Kidney (tissue), 14 donors: ENCODE measurements around the gene HABP2. TPM values are rescaled to one million over a fixed set of nuclear protein-coding genes. Genes with fewer than 3 reads are reported as not detected.

Source experiments
- DNase-seq, 5 donors: peaks; one replicate each; pipeline ENCODE4 v3.0.0-alpha.2; 2013 to 2020
- FAIRE-seq: peaks from 2 replicates; lab custom pipeline; 2012; peaks lifted over from hg19 to GRCh38; lab: Jason Lieb, UNC
- H3K27ac ChIP-seq, 2 donors: one replicate each; pipeline ENCODE4 v1.7.0; 2013; ENCODE audit warnings: low read depth in 2 of 2, low read length in 2 of 2, inconsistent platforms in 1 of 2
- H3K27me3 ChIP-seq: one replicate; pipeline ENCODE4 v1.7.1; 2013; ENCODE audit warnings: low read length, inconsistent platforms; ENCODE audit not compliant: control insufficient read depth, insufficient read depth
- H3K36me3 ChIP-seq, 3 donors: one replicate each; pipeline versions ENCODE4 v1.7.0 to v1.7.1; 2013; ENCODE audit warnings: low read length in 3 of 3, control low read depth in 1 of 3, inconsistent platforms in 1 of 3; ENCODE audit not compliant: insufficient read depth in 3 of 3, control insufficient read depth in 2 of 3
- H3K4me1 ChIP-seq, 3 donors: one replicate each; pipeline versions ENCODE4 v1.7.0 to v1.7.1; 2013; ENCODE audit warnings: low read length in 3 of 3, inconsistent platforms in 1 of 3, low read depth in 1 of 3; ENCODE audit not compliant: control insufficient read depth in 2 of 3, insufficient read depth in 2 of 3
- H3K4me3 ChIP-seq, 3 donors: one replicate each; pipeline versions ENCODE4 v1.7.0 to v1.8.1; 2013; ENCODE audit warnings: low read length in 3 of 3, control low read depth in 1 of 3, inconsistent platforms in 1 of 3
- H3K9ac ChIP-seq, 3 donors: one replicate each; pipeline versions ENCODE4 v1.7.0 to v1.7.1; 2013; ENCODE audit warnings: low read length in 3 of 3, control low read depth in 1 of 3, inconsistent platforms in 1 of 3
- H3K9me3 ChIP-seq, 3 donors: one replicate each; pipeline versions ENCODE4 v1.7.0 to v1.7.1; 2013; ENCODE audit warnings: low read length in 3 of 3, control low read depth in 1 of 3, inconsistent platforms in 1 of 3; ENCODE audit not compliant: control insufficient read depth in 2 of 3, insufficient read depth in 1 of 3
- intact Hi-C: fragments of 100-400 bp; cut with DNase I; formaldehyde crosslinking; loops from one replicate; pipeline ENCODE4 v1.11.1; 2022
- polyA plus RNA-seq: library from polyadenylated mRNA; stranded (reverse); fragments of 350-450 nt; fragmentation: Illumina TruSeq; extraction: RNeasy Lipid Tissue Mini Kit (QIAGEN cat#74804); gene quantifications from one replicate; pipeline ENCODE4 v1.2.3, GENCODE V29; 2014; ENCODE audit warnings: low read depth, low replicate concordance; ENCODE audit not compliant: insufficient read depth
- total RNA-seq: library from RNA; stranded (reverse); fragmentation: NEBNext Ultra II Directional; extraction: Animal tissue kit (Norgen Biotek cat#: 25700); gene quantifications from one replicate; pipeline ENCODE4 v1.2.1, GENCODE V29; 2021
- TF ChIP-seq, protein P1 (sequence below): IDR thresholded peaks from 3 replicates; pipeline ENCODE4 v1.5.1; 2012; ENCODE audit warnings: mild to moderate bottlenecking, moderate library complexity, borderline replicate concordance; ENCODE audit not compliant: insufficient read depth; ENCODE audit errors: extremely low read depth
- donor health status: control.
- donor health status: control.
- donor health status: control.
- donor health status: control.
- donor health status: control.
- donor health status: DM: yes; HTN: yes; CAD: no.
- donor health status: Normal renal cell carcinoma (clear cell type).

Gene HABP2
- total and polyA plus RNA-seq, 2 donors from 2014 or later = 25.6 to 27.4 TPM

DNA sequence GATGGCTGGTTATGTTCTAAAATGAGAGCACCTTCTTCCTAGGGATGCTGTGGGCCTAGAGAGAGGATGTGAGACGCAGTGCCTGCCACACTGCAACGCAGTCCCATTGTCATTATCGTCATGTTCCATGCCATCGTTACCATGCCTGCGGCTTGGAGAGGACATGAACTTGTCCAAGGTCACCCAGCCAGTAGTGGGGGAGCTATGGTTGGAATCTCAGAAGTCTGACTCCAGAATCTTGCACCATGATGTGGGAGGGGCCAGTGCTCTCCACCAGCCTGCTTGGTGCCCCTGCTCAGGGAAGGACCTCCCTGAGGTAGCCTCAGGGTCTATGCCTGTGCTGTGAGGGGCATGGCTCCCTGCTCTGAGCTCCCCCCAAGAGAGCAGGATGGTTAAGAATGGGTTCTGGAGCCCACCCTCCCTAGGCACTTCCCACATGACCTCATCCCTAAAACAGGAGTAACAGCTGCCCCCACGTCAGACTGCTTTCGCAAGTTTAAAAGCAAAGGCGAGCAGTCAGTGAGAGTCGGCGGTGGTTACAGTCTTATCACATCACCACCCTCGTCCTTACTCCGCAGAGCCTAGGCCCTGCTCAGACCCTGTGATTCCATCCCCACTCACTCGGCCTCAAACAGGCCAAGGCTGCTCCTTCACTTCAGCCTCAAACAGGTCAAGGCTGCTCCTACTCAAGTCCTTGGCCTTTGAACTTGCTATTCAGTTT lies 50.4 kb downstream of the HABP2 start:
- Histone ChIP-seq H3K27ac (no peak overlapping the region), H3K4me3 (no peak overlapping the region), H3K4me1 (no peaks in the 10 kb centered on the region), H3K36me3 (no peaks in the 10 kb centered on the region), H3K27me3 (no peaks in the 10 kb centered on the region), H3K9me3 (no peaks in the 10 kb centered on the region), H3K9ac (no peak overlapping the region)
- no peak for DNase-seq
- FAIRE-seq = no peak
- intact Hi-C loops = no loop called here
- TF ChIP-seq, protein P1, sequence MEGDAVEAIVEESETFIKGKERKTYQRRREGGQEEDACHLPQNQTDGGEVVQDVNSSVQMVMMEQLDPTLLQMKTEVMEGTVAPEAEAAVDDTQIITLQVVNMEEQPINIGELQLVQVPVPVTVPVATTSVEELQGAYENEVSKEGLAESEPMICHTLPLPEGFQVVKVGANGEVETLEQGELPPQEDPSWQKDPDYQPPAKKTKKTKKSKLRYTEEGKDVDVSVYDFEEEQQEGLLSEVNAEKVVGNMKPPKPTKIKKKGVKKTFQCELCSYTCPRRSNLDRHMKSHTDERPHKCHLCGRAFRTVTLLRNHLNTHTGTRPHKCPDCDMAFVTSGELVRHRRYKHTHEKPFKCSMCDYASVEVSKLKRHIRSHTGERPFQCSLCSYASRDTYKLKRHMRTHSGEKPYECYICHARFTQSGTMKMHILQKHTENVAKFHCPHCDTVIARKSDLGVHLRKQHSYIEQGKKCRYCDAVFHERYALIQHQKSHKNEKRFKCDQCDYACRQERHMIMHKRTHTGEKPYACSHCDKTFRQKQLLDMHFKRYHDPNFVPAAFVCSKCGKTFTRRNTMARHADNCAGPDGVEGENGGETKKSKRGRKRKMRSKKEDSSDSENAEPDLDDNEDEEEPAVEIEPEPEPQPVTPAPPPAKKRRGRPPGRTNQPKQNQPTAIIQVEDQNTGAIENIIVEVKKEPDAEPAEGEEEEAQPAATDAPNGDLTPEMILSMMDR = no peak

DNA sequence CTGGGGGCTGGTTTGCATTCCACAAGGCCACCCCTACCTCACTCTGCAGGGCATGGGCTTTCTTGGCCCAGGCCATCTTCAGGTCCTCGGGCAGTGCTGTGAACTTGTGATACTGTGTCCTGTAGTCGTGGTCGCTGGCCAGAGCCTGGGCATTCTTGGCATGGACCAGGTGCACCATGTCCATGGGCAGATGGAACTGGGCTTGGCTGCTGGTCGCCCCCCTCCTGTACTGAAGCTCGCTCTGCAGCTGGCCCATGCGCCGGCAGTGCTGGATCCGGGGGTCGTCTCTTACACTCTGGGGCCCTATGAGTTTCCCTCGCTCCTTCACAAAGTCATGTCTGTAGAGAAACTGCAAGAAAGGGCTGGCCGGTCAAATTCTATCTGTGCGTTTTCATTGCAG lies 51.7 kb downstream of the HABP2 start:
- no peaks in the 10 kb centered on the region for H3K36me3 ChIP-seq
- TF ChIP-seq, protein P1 = no peak
- intact Hi-C loops = no loop called here
- H3K27me3 ChIP-seq = no peaks in the 10 kb centered on the region
- H3K4me3 ChIP-seq = no peak overlapping the region
- H3K9ac ChIP-seq = no peak overlapping the region
- no peak overlapping the region for H3K27ac ChIP-seq
- FAIRE-seq (no peak), DNase-seq (no peak)
- no peaks in the 10 kb centered on the region for H3K9me3 ChIP-seq
- H3K4me1 ChIP-seq = no peaks in the 10 kb centered on the region

DNA sequence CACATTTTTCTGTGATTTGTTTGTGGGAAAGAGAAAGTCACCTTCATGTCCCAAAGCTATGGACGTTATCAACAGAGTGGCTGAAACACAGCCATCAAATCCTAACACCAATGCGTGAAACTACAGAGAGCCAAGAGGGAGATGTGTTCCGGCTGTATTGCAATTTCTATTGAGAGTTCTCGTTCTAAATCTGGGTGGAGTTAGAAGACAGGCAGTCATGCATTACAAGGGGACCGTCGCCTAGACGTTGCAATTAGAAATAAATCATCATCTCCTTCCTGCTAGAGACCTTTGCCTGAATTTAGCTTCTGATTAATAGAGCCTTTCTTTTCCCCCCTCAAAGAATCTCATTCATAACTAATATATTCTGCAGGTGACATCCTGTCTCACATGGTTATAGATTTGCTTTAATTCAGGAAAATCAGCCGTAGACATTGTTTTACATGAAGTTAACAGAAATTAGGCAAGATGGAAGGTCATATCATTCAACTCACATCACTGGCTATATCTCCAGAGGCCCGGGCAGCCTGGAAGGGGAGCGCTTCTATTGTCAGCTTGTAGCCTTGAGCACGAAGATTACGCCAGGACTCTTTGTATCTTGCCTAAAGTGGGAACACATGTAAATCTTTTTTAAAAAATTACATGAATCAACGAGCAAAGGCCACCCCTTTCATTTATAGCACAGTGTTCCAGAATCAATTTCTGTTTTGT lies 52.6 kb downstream of the HABP2 start:
- no peaks in the 10 kb centered on the region for H3K36me3 ChIP-seq
- TF ChIP-seq, protein P1 = no peak
- no peaks in the 10 kb centered on the region for H3K4me1 ChIP-seq
- no peak overlapping the region for H3K9ac ChIP-seq
- intact Hi-C loops = no loop called here
- FAIRE-seq (no peak), DNase-seq (no peak)
- H3K4me3 ChIP-seq = no peak overlapping the region
- no peak overlapping the region for H3K27ac ChIP-seq
- no peaks in the 10 kb centered on the region for H3K27me3 ChIP-seq
- no peaks in the 10 kb centered on the region for H3K9me3 ChIP-seq
